Ovary (tissue), 3 donors: Measurements from ENCODE around the gene PADI3.

Experiments used
- CTCF ChIP-seq, 3 donors: fragments of 450-650 bp in 2 of 3; fragments of 200-600 bp in 1 of 3; IDR thresholded peaks; one replicate each; pipeline versions ENCODE4 v1.5.1 to v1.8.0; 2016 to 2022; ENCODE audit warnings: antibody characterized with exemption in 3 of 3, mild to moderate bottlenecking in 1 of 3
- POLR2A ChIP-seq: fragments of 450-650 bp; IDR thresholded peaks from one replicate; pipeline ENCODE4 v1.6.1; 2017; ENCODE audit warnings: antibody characterized with exemption, mild to moderate bottlenecking, moderate library complexity
- donor health status: DM: no; HTN: no; CAD: no.

GRCh38 chr1:17234405-17234804 is 14.5 kb upstream of the PADI3 start:
- TF ChIP-seq CTCF (IDR thresholded peaks at IDR 0.05) (no peak), POLR2A (no peak)
